Measurements from ENCODE around the gene RPS15.

Gene RPS15

GRCh38 chr19:1420590-1420989, 17.6 kb upstream of the RPS15 start:
- Histone ChIP-seq H3K27ac (no peak overlapping the region), H4K20me1 (peaks cover 96 to 100% (median 99%) of the 10 kb centered on the region in 11 experiments), H3K4me1 (peaks cover 41 to 59% (median 51%) of the 10 kb centered on the region in 10 experiments)

GRCh38 chr19:1421218-1421957, 16.8 kb upstream of the RPS15 start:
- Histone ChIP-seq H3K4me2 (peak overlapping the region in 1 of 11 experiments; percentile 67; a peak in 1 of 22 replicates), H3K9ac (peak overlapping the region in 5 of 11 experiments; percentile 9 to 47 (median 22); a peak in 6 of 22 replicates), H3K4me3 (no peak overlapping the region), H3K9me3 (replicated peaks in 1 of 11) (no peaks in the 10 kb centered on the region), H3K36me3 (peaks cover 87 to 98% (median 94%) of the 10 kb centered on the region in 11 experiments), H3K27me3 (no peaks in the 10 kb centered on the region; a peak in 1 of 22 replicates), H3K27ac (no peak overlapping the region), H4K20me1 (peaks cover 96 to 100% (median 99%) of the 10 kb centered on the region in 11 experiments), H3K4me1 (peaks cover 41 to 59% (median 51%) of the 10 kb centered on the region in 10 experiments)
- no peak for TF ChIP-seq Cebpa-rat (IDR thresholded peaks at IDR 0.05)

More at GRCh38 chr19:1420590-1420989, 17.6 kb upstream of the RPS15 start:
- no peak overlapping the region for H3K4me2 ChIP-seq
- no peaks in the 10 kb centered on the region; a peak in 1 of 22 replicates for H3K27me3 ChIP-seq
- peaks cover 92 to 97% (median 96%) of the 10 kb centered on the region in 11 experiments for H3K36me3 ChIP-seq
- no peaks in the 10 kb centered on the region for H3K9me3 ChIP-seq (replicated peaks in 1 of 11)
- no peak overlapping the region for H3K4me3 ChIP-seq
- peak overlapping the region in 2 of 11 experiments; percentile 15 to 47; a peak in 2 of 22 replicates for H3K9ac ChIP-seq
- TF ChIP-seq Cebpa-rat (IDR thresholded peaks at IDR 0.05) = no peak

GRCh38 chr19:1421958-1422305, 16.3 kb upstream of the RPS15 start:
- Histone ChIP-seq H3K9ac (peak overlapping the region in 5 of 11 experiments; percentile 11 to 47 (median 24); a peak in 5 of 22 replicates), H4K20me1 (peaks cover 96 to 100% (median 99%) of the 10 kb centered on the region in 11 experiments), H3K27ac (0 out of 22 replicates have a peak overlapping the region, but pooled peaks of 1 of the 11 experiments have one; percentile 0), H3K4me2 (peak overlapping the region in 2 of 11 experiments; percentile 67 to 80; a peak in 1 of 22 replicates), H3K27me3 (no peaks in the 10 kb centered on the region; a peak in 1 of 22 replicates), H3K4me1 (peaks cover 42 to 59% (median 53%) of the 10 kb centered on the region in 10 experiments), H3K9me3 (replicated peaks in 1 of 11) (no peaks in the 10 kb centered on the region), H3K4me3 (no peak overlapping the region), H3K36me3 (peaks cover 83 to 96% (median 89%) of the 10 kb centered on the region in 11 experiments)
- no peak for TF ChIP-seq Cebpa-rat (IDR thresholded peaks at IDR 0.05)

- Histone ChIP-seq H3K9ac (peak overlapping the region in 7 of 11 experiments; percentile 11 to 53 (median 44); a peak in 8 of 22 replicates), H3K9me3 (replicated peaks in 1 of 11) (no peaks in the 10 kb centered on the region), H3K4me1 (peaks cover 45 to 63% (median 56%) of the 10 kb centered on the region in 10 experiments), H4K20me1 (peaks cover 96 to 100% (median 99%) of the 10 kb centered on the region in 11 experiments), H3K4me2 (peak overlapping the region in 9 of 11 experiments; percentile 39 to 83 (median 78); a peak in 8 of 22 replicates), H3K27ac (0 out of 22 replicates have a peak overlapping the region, but pooled peaks of 1 of the 11 experiments have one; percentile 0), H3K27me3 (no peaks in the 10 kb centered on the region), H3K36me3 (peaks cover 79 to 96% (median 87%) of the 10 kb centered on the region in 11 experiments), H3K4me3 (no peak overlapping the region)
- no peak for TF ChIP-seq Cebpa-rat (IDR thresholded peaks at IDR 0.05)
Measured at GRCh38 chr19:1422360-1422759, 15.8 kb upstream of the RPS15 start.

GRCh38 chr19:1422943-1423342, 15.3 kb upstream of the RPS15 start:
- peak overlapping the region in 1 of 11 experiments; percentile 57; a peak in 1 of 22 replicates for H3K27ac ChIP-seq
- H3K4me2 ChIP-seq = peak overlapping the region in 10 of 11 experiments; percentile 39 to 83 (median 76); a peak in 18 of 22 replicates
- no peak for TF ChIP-seq Cebpa-rat (IDR thresholded peaks at IDR 0.05)
- H4K20me1 ChIP-seq = peaks cover 96 to 100% (median 99%) of the 10 kb centered on the region in 11 experiments
- H3K9ac ChIP-seq = peak overlapping the region in 9 of 11 experiments; percentile 11 to 65 (median 49); a peak in 10 of 22 replicates
- no peaks in the 10 kb centered on the region for H3K9me3 ChIP-seq (replicated peaks in 1 of 11)
- H3K27me3 ChIP-seq = no peaks in the 10 kb centered on the region
- H3K36me3 ChIP-seq = peaks cover 74 to 96% (median 85%) of the 10 kb centered on the region in 11 experiments
- no peak overlapping the region for H3K4me3 ChIP-seq
- H3K4me1 ChIP-seq = peaks cover 51 to 69% (median 62%) of the 10 kb centered on the region in 10 experiments

- H3K9me3 ChIP-seq (replicated peaks in 1 of 11) = no peaks in the 10 kb centered on the region
- no peaks in the 10 kb centered on the region for H3K27me3 ChIP-seq
- peaks cover 51 to 74% (median 65%) of the 10 kb centered on the region in 10 experiments for H3K4me1 ChIP-seq
- peak overlapping the region in 7 of 11 experiments; percentile 36 to 57 (median 47); a peak in 11 of 22 replicates for H3K27ac ChIP-seq
- H3K9ac ChIP-seq = peak overlapping the region in 10 of 11 experiments; percentile 2 to 65 (median 50); a peak in 17 of 22 replicates
- TF ChIP-seq Cebpa-rat (IDR thresholded peaks at IDR 0.05) = no peak
- H3K4me3 ChIP-seq = no peak overlapping the region
- peaks cover 74 to 96% (median 85%) of the 10 kb centered on the region in 11 experiments for H3K36me3 ChIP-seq
- H4K20me1 ChIP-seq = peaks cover 93 to 100% (median 99%) of the 10 kb centered on the region in 11 experiments
- peak overlapping the region; percentile 20 to 83 (median 75) for H3K4me2 ChIP-seq
Measured at GRCh38 chr19:1423436-1424191, 14.6 kb upstream of the RPS15 start.

GRCh38 chr19:1424192-1424955, 13.8 kb upstream of the RPS15 start:
- Histone ChIP-seq H3K4me3 (peak overlapping the region in 1 of 10 experiments; percentile 15; a peak in 1 of 20 replicates), H3K4me2 (peak overlapping the region; percentile 37 to 93 (median 78); a peak in 21 of 22 replicates), H3K27ac (peak overlapping the region in 7 of 11 experiments; percentile 37 to 57 (median 47); a peak in 9 of 22 replicates), H3K4me1 (peaks cover 51 to 81% (median 70%) of the 10 kb centered on the region in 10 experiments), H3K9ac (peak overlapping the region in 8 of 11 experiments; percentile 27 to 65 (median 51); a peak in 13 of 22 replicates), H4K20me1 (peaks cover 93 to 100% (median 99%) of the 10 kb centered on the region in 11 experiments), H3K9me3 (replicated peaks in 1 of 11) (no peaks in the 10 kb centered on the region), H3K27me3 (no peaks in the 10 kb centered on the region), H3K36me3 (peaks cover 74 to 96% (median 85%) of the 10 kb centered on the region in 11 experiments)
- no peak for TF ChIP-seq Cebpa-rat (IDR thresholded peaks at IDR 0.05)

All from BLaER1 treated with 17β-estradiol and CSF1 and Interleukin-3, amounts not matched to agents 10 nM and 100 nM (cell line).